Panc1 (cell line): ENCODE data around the gene BLOC1S3. TPM values are rescaled to one million over a fixed set of nuclear protein-coding genes. Genes with fewer than 3 reads are reported as not detected.

Source experiments
- ATAC-seq: fragments of 200-7000 bp; cut with Tn5 transposase; 2 replicates; pipeline ENCODE4 v1.9.1; 2020; ENCODE audit warnings: mild to moderate bottlenecking, moderate library complexity
- BruUV-seq: library from RNA; stranded (reverse); fragments of 400-500 nt; replicated peaks from 2 replicates; lab custom pipeline; 2021; lab: Mats Ljungman, UMichigan
- CTCF ChIA-PET: fragments of 300-600 bp; sonication (Branson Sonifier 250); formaldehyde crosslinking; loops from one replicate; lab custom pipeline; 2022; ENCODE audit warnings: antibody characterized with exemption; lab: Charles Lee
- POLR2A ChIA-PET: fragments of 300-600 bp; sonication (Branson Sonifier 250); formaldehyde crosslinking; loops from one replicate; lab custom pipeline; 2022; ENCODE audit warnings: antibody characterized with exemption; lab: Charles Lee
- DNase-seq: peaks from one replicate; pipeline ENCODE4 v3.0.0-alpha.2; 2010; ENCODE audit warnings: low read depth, low spot score
- H3K27ac ChIP-seq: 2 replicates; pipeline ENCODE4 v1.5.1; 2011; ENCODE audit warnings: mild to moderate bottlenecking, low read length, inconsistent platforms
- H3K27me3 ChIP-seq: fragments of 200-500 bp; sonication (Bioruptor generic); 2 replicates; pipeline ENCODE4 v1.6.0; 2014; ENCODE audit warnings: low read length, inconsistent platforms; ENCODE audit not compliant: control insufficient read depth, insufficient read depth
- H3K36me3 ChIP-seq: fragments of 200-500 bp; sonication (Bioruptor generic); 2 replicates; pipeline ENCODE4 v1.5.1; 2014; ENCODE audit warnings: inconsistent platforms, mild to moderate bottlenecking, low read length, moderate library complexity; ENCODE audit not compliant: control insufficient read depth, insufficient read depth
- H3K4me1 ChIP-seq: 2 replicates; pipeline ENCODE4 v1.5.1; 2011; ENCODE audit warnings: inconsistent platforms, mild to moderate bottlenecking, low read length, moderate library complexity; ENCODE audit not compliant: control insufficient read depth, insufficient read depth
- H3K4me3 ChIP-seq, 2 experiments: 2 replicates each; pipeline ENCODE4 v1.5.1; 2011 to 2012; ENCODE audit warnings: low read depth in 2 of 2, low read length in 2 of 2, mild to moderate bottlenecking in 2 of 2, inconsistent platforms in 1 of 2, moderate library complexity in 1 of 2
- H3K9me3 ChIP-seq: fragments of 200-500 bp; sonication (Bioruptor generic); 2 replicates; pipeline ENCODE4 v1.5.1; 2014; ENCODE audit warnings: low read depth, mild to moderate bottlenecking, inconsistent platforms, low read length, moderate library complexity; ENCODE audit not compliant: control insufficient read depth, insufficient read depth
- POLR2AphosphoS5 ChIP-seq: IDR thresholded peaks from 2 replicates; pipeline ENCODE4 v1.6.1; 2012; ENCODE audit warnings: mild to moderate bottlenecking, low read depth, low read length, moderate library complexity
- SIN3A ChIP-seq: IDR thresholded peaks from 2 replicates; pipeline ENCODE4 v1.6.1; 2012; ENCODE audit warnings: low read depth, mild to moderate bottlenecking, low read length, moderate library complexity, borderline replicate concordance; ENCODE audit not compliant: insufficient read depth
- TCF7L2 ChIP-seq: IDR thresholded peaks from 2 replicates; pipeline ENCODE4 v1.6.1; 2011; ENCODE audit warnings: mild to moderate bottlenecking, low read depth, low read length, inconsistent platforms
- in situ Hi-C: cut with HindIII; loops from 2 replicates; pipeline ENCODE4 v1.10.0; 2016; ENCODE audit warnings: low sequenced_read_pairs, low pct_unique_long_range_greater_than_20kb
- intact Hi-C: fragments of 100-400 bp; cut with micrococcal nuclease; formaldehyde crosslinking; loops from one replicate; pipeline ENCODE4 v1.10.0; 2022; ENCODE audit not compliant: unreplicated experiment
- total RNA-seq: library from RNA; stranded (reverse); gene quantifications from one replicate; pipeline ENCODE4 v1.2.1, GENCODE V29; 2021; ENCODE audit not compliant: unreplicated experiment
- TF ChIP-seq, protein P1 (sequence below): fragments of 450-650 bp; IDR thresholded peaks from 2 replicates; pipeline ENCODE4 v1.5.1; 2017; ENCODE audit warnings: mild to moderate bottlenecking
- TF ChIP-seq, protein P2 (sequence below), 2 experiments: IDR thresholded peaks; 2 replicates each; pipeline ENCODE4 v1.6.1; 2011 to 2012; ENCODE audit warnings: low read depth in 2 of 2, control low read depth in 1 of 2, low read length in 1 of 2, mild to moderate bottlenecking in 1 of 2, moderate library complexity in 1 of 2; ENCODE audit not compliant: insufficient read depth in 1 of 2

Gene BLOC1S3
- total RNA-seq, 1 experiment from 2014 or later, result 21.8 TPM

DNA sequence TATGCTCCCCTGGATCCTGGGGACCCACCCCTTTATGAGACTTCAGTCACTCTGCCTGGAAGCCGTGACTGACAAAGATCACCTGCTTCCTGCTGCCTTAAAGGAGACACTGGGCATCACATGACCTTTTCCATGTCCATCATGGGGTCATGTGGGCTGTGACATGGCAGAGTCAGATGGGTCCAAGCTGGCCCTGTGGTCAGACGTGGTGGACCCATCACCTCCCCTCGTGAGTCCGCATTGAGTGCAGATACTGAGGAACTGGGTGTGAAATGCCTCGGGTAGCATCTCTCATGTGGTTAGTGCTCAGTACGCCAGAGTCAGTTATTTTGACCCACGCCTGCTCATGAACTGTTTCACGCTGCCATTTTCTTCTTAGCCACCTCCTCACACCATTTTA, 44.9 kb upstream of the BLOC1S3 start:
- POLR2A ChIA-PET, result no interaction called here
- no peak for ATAC-seq

DNA sequence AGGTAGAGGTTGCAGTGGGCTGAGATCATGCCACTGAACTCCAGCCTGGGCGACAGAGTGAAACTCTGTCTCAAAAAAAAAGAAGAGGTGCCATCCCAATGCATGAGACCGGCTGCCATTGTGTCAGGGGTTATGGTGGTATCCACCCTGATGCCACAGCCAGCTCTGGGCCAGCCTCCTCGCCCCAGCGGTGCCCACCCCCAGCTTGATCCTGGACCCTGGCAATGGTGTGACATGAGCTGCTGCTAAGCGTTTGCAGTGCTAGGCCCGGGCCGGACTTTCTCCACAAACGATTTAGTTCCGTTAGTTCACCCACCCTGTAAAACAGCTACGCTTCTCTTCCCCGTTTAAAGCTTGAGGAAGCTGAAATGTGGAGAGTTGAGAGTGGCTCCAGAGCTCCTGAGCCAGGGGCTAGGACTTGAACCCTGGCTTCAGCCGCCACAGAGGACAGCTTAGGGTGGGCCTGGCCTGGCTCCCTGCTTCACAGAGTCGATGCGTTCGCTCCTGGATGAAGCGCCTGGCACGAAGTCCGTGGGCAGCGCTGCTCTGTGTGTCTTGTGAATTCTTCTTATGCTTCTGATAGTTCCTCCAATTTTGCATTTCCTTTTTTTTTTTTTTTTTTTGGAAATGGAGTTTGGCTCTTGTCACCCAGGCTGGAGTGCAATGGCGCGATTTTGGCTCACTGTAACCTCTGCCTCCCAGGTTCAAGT, 43.3 kb upstream of the BLOC1S3 start:
- intact Hi-C loops, result no loop called here
- CTCF ChIA-PET, result no interaction called here
- no peak for ATAC-seq

More for the DNA sequence above, 44.9 kb upstream of the BLOC1S3 start:
- no peak for DNase-seq
- intact Hi-C loops (no loop called here), in situ Hi-C loops (no loop called here)
- TF ChIP-seq, protein P1, sequence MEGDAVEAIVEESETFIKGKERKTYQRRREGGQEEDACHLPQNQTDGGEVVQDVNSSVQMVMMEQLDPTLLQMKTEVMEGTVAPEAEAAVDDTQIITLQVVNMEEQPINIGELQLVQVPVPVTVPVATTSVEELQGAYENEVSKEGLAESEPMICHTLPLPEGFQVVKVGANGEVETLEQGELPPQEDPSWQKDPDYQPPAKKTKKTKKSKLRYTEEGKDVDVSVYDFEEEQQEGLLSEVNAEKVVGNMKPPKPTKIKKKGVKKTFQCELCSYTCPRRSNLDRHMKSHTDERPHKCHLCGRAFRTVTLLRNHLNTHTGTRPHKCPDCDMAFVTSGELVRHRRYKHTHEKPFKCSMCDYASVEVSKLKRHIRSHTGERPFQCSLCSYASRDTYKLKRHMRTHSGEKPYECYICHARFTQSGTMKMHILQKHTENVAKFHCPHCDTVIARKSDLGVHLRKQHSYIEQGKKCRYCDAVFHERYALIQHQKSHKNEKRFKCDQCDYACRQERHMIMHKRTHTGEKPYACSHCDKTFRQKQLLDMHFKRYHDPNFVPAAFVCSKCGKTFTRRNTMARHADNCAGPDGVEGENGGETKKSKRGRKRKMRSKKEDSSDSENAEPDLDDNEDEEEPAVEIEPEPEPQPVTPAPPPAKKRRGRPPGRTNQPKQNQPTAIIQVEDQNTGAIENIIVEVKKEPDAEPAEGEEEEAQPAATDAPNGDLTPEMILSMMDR, result no peak
- TF ChIP-seq POLR2AphosphoS5, result no peak
- TF ChIP-seq TCF7L2, result no peak
- TF ChIP-seq, protein P2, sequence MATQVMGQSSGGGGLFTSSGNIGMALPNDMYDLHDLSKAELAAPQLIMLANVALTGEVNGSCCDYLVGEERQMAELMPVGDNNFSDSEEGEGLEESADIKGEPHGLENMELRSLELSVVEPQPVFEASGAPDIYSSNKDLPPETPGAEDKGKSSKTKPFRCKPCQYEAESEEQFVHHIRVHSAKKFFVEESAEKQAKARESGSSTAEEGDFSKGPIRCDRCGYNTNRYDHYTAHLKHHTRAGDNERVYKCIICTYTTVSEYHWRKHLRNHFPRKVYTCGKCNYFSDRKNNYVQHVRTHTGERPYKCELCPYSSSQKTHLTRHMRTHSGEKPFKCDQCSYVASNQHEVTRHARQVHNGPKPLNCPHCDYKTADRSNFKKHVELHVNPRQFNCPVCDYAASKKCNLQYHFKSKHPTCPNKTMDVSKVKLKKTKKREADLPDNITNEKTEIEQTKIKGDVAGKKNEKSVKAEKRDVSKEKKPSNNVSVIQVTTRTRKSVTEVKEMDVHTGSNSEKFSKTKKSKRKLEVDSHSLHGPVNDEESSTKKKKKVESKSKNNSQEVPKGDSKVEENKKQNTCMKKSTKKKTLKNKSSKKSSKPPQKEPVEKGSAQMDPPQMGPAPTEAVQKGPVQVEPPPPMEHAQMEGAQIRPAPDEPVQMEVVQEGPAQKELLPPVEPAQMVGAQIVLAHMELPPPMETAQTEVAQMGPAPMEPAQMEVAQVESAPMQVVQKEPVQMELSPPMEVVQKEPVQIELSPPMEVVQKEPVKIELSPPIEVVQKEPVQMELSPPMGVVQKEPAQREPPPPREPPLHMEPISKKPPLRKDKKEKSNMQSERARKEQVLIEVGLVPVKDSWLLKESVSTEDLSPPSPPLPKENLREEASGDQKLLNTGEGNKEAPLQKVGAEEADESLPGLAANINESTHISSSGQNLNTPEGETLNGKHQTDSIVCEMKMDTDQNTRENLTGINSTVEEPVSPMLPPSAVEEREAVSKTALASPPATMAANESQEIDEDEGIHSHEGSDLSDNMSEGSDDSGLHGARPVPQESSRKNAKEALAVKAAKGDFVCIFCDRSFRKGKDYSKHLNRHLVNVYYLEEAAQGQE (IDR thresholded peaks at IDR 0.05; ENCODE audit: insufficient read depth in 1 of 2, low read depth in 2 of 2, low read length in 1 of 2), result no peak
- TF ChIP-seq SIN3A, result no peak
- CTCF ChIA-PET, result no interaction called here
- Histone ChIP-seq H3K4me1 (no peaks in the 10 kb centered on the region), H3K27ac (no peak overlapping the region), H3K9me3 (no peaks in the 10 kb centered on the region), H3K36me3 (no peaks in the 10 kb centered on the region), H3K4me3 (no peak overlapping the region), H3K27me3 (no peaks in the 10 kb centered on the region)
- no TSS peak for BruUV-seq

More for the DNA sequence above, 43.3 kb upstream of the BLOC1S3 start:
- Histone ChIP-seq H3K36me3 (no peaks in the 10 kb centered on the region), H3K27ac (no peak overlapping the region), H3K27me3 (no peaks in the 10 kb centered on the region), H3K9me3 (no peaks in the 10 kb centered on the region), H3K4me3 (no peak overlapping the region), H3K4me1 (no peaks in the 10 kb centered on the region)
- BruUV-seq, result no TSS peak
- in situ Hi-C loops, result no loop called here
- no peak for TF ChIP-seq SIN3A
- no peak for TF ChIP-seq POLR2AphosphoS5
- TF ChIP-seq TCF7L2, result no peak
- TF ChIP-seq, protein P1, result no peak
- TF ChIP-seq, protein P2 (IDR thresholded peaks at IDR 0.05; ENCODE audit: insufficient read depth in 1 of 2, low read depth in 2 of 2, low read length in 1 of 2), result no peak
- POLR2A ChIA-PET, result no interaction called here
- DNase-seq, result no peak
